Measurements from ENCODE around the gene PEX14.

- TF ChIP-seq CTCF (IDR thresholded peaks at IDR 0.05) (no peak), POLR2A (IDR thresholded peaks at IDR 0.05) (no peak)
These were observed 53.6 kb downstream of the PEX14 start for GRCh38 chr1:10528066-10529014.
